ENCODE data around the gene TIMP2. TPM values are rescaled to one million over a fixed set of nuclear protein-coding genes. Genes with fewer than 3 reads are reported as not detected.
"Not testable (repeated sequence)": the region's sequence is repeated elsewhere in the genome, so short reads cannot be mapped to it uniquely, and the experiment has no call there.

Gene TIMP2
- total RNA-seq, 4 donors from 2014 or later = 52.9 to 133 (median 82.2) TPM

GRCh38 chr17:78873519-78874340 lies 51.5 kb downstream of the TIMP2 start:
- H3K27ac ChIP-seq = no peak overlapping the region
- intact Hi-C loops (cut with DNase I) = no loop called here
- no peaks in the 10 kb centered on the region for H3K27me3 ChIP-seq
- 83 to 87% methylated on average over 20 to 21 of the region's 21 CpGs for WGBS, 2 donors
- H3K9me3 ChIP-seq = no peaks in the 10 kb centered on the region
- no peaks in the 10 kb centered on the region for H3K36me3 ChIP-seq
- H3K4me1 ChIP-seq = peaks cover 0 to 10% of the 10 kb centered on the region in 2 donors
- DNase-seq = no peak
- no peak for TF ChIP-seq POLR2A (IDR thresholded peaks at IDR 0.05)
- TF ChIP-seq, protein P1, sequence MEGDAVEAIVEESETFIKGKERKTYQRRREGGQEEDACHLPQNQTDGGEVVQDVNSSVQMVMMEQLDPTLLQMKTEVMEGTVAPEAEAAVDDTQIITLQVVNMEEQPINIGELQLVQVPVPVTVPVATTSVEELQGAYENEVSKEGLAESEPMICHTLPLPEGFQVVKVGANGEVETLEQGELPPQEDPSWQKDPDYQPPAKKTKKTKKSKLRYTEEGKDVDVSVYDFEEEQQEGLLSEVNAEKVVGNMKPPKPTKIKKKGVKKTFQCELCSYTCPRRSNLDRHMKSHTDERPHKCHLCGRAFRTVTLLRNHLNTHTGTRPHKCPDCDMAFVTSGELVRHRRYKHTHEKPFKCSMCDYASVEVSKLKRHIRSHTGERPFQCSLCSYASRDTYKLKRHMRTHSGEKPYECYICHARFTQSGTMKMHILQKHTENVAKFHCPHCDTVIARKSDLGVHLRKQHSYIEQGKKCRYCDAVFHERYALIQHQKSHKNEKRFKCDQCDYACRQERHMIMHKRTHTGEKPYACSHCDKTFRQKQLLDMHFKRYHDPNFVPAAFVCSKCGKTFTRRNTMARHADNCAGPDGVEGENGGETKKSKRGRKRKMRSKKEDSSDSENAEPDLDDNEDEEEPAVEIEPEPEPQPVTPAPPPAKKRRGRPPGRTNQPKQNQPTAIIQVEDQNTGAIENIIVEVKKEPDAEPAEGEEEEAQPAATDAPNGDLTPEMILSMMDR (IDR thresholded peaks at IDR 0.05) = no peak
- H3K4me3 ChIP-seq (replicated peaks in 1 of 3) = no peak overlapping the region

DNA sequence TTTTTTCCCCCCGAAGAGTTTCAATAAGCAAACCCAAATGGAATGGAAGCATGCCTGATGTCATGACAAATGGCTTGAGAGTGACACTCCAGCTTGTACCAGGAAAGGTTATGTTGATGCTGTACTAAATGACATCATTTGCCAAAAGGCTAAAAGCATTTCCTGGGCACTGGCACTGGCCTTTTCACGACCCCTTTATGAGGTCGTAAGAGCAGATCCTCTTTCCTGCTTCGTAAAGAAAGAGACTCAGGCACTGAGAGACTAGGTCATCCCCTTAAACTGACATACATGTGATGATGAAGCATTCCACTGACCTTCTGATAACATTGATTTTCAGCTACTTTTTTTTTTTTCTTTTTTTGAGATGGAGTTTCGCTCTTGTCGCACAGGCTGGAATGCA lies 52.7 kb downstream of the TIMP2 start:
- intact Hi-C loops (cut with DNase I) = no loop called here
- H3K9me3 ChIP-seq = no peaks in the 10 kb centered on the region
- no peak for DNase-seq
- H3K36me3 ChIP-seq = no peaks in the 10 kb centered on the region
- H3K4me3 ChIP-seq (replicated peaks in 1 of 3) = no peak overlapping the region
- peaks cover 0 to 9% of the 10 kb centered on the region in 2 donors for H3K4me1 ChIP-seq
- H3K27me3 ChIP-seq = no peaks in the 10 kb centered on the region
- no peak for TF ChIP-seq POLR2A (IDR thresholded peaks at IDR 0.05)
- TF ChIP-seq, protein P1 (IDR thresholded peaks at IDR 0.05) = no peak
- 77 to 88% methylated on average over 6 of the region's 6 CpGs for WGBS, 2 donors
- H3K27ac ChIP-seq = no peak overlapping the region

- Histone ChIP-seq H3K4me3 (replicated peaks in 1 of 3) (no peak overlapping the region), H3K4me1 (peaks cover 0 to 5% of the 10 kb centered on the region in 2 donors), H3K27me3 (no peaks in the 10 kb centered on the region), H3K9me3 (no peaks in the 10 kb centered on the region), H3K27ac (no peak overlapping the region), H3K36me3 (no peaks in the 10 kb centered on the region)
- intact Hi-C loops (cut with DNase I) = no loop called here
- TF ChIP-seq POLR2A (IDR thresholded peaks at IDR 0.05) = no peak
- TF ChIP-seq, protein P1 (IDR thresholded peaks at IDR 0.05) = no peak
- DNase-seq = no peak
- 86% methylated on average over 15 of the region's 15 CpGs for WGBS, 2 donors
These were observed 54.6 kb downstream of the TIMP2 start for GRCh38 chr17:78870621-78871020.

- whole genome bisulfite sequencing, 2 donors = 78 to 86% methylated on average over 7 of the region's 7 CpGs
- intact Hi-C loops (cut with DNase I) = no loop called here
- H3K4me1 ChIP-seq = no peaks in the 10 kb centered on the region
- H3K27me3 ChIP-seq = no peaks in the 10 kb centered on the region
- no peaks in the 10 kb centered on the region for H3K9me3 ChIP-seq
- TF ChIP-seq POLR2A (IDR thresholded peaks at IDR 0.05) = no peak
- TF ChIP-seq, protein P1 (IDR thresholded peaks at IDR 0.05) = no peak
- no peak overlapping the region for H3K27ac ChIP-seq
- no peak for DNase-seq
- no peaks in the 10 kb centered on the region for H3K36me3 ChIP-seq
- no peak overlapping the region for H3K4me3 ChIP-seq (replicated peaks in 1 of 3)
These were observed 56.8 kb downstream of the TIMP2 start for GRCh38 chr17:78868391-78868790.

DNA sequence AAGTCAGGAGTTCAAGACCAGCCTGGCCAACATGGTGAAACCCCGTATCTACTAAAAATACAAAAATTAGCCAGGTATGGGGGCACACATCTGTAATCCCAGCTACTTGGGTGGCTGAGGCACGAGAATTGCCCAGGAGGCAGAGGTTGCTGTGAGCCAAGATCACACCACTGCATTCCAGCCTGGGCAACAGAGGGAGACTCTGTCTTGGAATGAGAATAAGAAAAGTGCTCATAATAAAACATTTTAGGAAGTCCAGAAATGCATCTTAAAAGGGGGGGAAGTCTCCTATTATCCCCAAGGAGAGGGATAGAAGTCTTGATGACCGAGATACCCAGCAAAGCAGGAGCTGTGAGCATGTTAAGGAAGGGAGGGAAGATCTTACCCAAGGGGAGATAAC lies 58.1 kb downstream of the TIMP2 start:
- WGBS, 2 donors = 85 to 91% methylated on average over 3 of the region's 3 CpGs
- intact Hi-C loops (cut with DNase I) = loop anchor here (2.0 kb wide), 1 partner anchor 104 kb away; no protein-coding TSS in a partner anchor

More for the DNA sequence above, 58.1 kb downstream of the TIMP2 start:
- not testable (repeated sequence) for DNase-seq; H3K27ac ChIP-seq; H3K9me3 ChIP-seq; H3K4me3 ChIP-seq (replicated peaks in 1 of 3); H3K27me3 ChIP-seq; H3K4me1 ChIP-seq; H3K36me3 ChIP-seq
